Hippocampal formation (tissue), 2 donors: Measurements from ENCODE around the gene TADA2A.

Experiments
- DNase-seq, 2 donors: peaks; one replicate each; lab custom pipeline; 2025; lab: John Stamatoyannopoulos, UW

The TADA2A gene

GRCh38 chr17:37462492-37462891, 55.8 kb downstream of the TADA2A start:
- DNase-seq, result no peak

DNA sequence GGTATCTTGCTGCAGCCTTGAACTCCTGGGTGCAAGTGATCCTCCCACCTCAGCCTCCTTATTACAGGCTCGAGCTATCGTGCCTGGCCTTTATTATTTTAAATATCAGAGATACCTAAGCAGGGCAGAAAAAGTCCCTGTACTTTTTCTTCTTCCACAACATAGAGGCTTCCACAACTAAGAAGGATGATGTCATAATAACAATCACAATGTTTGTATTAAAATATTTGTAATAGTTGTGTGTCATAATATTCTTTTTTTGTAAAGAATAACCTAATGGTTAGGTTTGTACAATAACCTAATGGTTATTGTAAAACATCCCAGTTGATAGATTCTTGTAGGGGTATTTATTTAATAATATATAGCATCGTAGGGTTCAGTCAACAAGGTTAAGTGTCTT, 56.4 kb downstream of the TADA2A start:
- DNase-seq, result no peak

DNA sequence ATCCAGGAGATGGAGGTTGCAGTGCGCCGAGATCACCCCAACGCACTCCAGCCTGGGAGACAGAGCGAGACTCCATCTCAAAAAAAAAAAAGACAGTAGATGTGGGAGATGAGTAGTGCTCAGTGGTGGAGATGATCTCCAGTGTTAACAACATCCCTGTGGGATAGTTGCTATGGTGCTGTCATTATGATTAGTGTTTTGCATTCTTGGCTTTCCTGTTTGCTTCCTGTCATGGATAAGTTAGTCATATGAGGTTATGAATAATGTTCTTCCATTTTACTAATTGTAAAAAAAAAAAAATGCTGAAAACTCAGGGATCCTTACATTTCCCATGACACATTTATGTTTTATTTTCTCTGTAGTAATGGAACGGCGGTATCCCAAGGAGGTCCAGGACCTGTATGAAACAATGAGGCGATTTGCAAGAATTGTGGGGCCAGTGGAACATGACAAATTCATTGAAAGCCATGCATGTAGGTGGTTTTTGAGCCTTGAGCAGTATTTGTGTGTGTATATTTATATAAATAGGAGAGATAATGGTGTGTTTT, 58.5 kb downstream of the TADA2A start:
- no peak for DNase-seq

- no peak for DNase-seq
Measured at GRCh38 chr17:37466471-37466870, 59.8 kb downstream of the TADA2A start.

GRCh38 chr17:37470181-37470580, 63.5 kb downstream of the TADA2A start:
- DNase-seq, result no peak

- no peak for DNase-seq
Measured at GRCh38 chr17:37475731-37476420, 69.2 kb downstream of the TADA2A start.

- DNase-seq, result no peak
Measured at GRCh38 chr17:37476431-37477120, 69.9 kb downstream of the TADA2A start.

DNA sequence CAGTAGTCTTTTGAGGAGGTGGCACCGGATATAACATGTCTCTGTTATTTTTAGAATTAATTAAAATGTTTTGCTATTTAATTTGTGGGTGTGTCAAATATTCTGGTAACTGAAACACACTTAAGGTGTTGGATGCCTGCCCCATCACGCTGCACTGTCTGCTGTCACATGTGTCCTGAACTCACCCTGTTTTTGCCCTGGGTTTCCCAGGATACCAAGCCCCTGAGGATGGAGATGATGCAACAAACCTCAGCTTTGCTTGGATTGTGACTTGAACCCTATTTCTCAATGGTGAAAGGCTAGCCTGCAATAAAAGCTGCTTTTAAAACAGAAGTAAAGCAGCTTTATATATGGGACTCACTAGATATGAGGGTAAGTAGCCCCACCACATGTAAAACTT, 71.5 kb downstream of the TADA2A start:
- no peak for DNase-seq

- DNase-seq, result no peak
Measured at GRCh38 chr17:37479025-37479424, 72.3 kb downstream of the TADA2A start.

- no peak for DNase-seq
Measured at GRCh38 chr17:37480427-37480826, 73.7 kb downstream of the TADA2A start.

DNA sequence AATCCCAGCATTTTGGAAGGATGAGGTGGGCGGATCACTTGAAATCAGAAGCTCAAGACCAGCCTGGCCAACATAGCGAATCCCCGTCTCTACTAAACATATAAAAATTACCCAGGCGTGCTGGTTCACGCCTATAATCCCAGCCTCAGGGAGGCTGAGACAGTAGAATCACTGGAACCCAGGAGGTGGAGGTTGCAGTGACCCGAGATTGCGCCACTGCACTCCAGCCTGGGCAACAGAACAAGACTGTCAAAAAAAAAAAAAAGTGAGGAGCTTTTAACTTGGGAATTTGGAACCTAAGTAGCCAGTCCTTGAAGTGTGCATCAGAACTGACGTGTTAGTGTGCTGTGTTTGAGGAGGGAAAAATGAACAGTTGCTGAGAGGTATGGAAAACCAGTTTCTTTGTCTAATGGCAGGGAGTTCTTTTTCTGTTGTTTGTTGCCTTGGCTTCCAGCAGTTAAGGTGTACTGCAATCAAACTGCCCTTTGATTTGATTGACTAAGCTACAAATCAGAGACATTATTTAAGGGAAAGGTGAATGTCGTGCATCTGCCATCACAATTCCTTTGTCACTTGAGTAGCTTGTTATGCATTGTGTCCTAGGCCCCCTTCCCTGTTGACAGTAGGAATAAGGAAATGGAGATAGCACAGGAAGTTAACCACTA, 74.4 kb downstream of the TADA2A start:
- no peak for DNase-seq

DNA sequence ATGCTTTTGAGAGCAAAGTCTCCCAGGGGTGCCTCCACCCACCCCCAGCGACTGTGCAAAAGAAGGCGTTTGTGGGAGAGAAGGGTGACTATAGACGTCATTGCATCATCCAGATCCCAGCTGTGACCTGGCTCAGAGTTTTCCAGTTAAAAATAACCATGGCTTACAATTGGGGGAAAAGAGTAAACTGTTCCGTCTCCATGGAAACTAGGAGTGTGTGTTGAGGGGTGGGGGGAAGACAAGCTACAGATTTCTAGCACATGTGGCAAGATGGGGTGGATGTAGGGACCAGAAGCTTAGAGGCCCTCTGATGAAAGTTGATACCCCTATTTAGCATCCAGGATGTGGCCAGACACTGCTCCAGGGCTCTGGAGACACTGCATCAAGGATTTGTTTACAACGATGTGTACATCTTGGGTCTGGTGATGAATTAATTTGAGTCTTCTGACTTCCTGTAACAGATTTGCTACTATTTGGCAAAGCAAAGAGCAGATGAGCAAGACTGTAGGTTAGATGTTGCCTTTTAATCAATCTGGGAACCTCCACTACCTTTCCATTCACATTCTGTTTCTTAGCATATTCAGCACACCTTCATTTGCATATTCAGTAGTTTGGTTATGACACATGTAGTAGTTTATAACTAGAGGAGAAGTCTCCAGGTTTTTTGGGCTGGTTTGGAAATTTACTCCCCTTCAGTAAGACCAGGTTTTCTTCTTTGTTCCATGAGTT, 76.8 kb downstream of the TADA2A start:
- no peak for DNase-seq

DNA sequence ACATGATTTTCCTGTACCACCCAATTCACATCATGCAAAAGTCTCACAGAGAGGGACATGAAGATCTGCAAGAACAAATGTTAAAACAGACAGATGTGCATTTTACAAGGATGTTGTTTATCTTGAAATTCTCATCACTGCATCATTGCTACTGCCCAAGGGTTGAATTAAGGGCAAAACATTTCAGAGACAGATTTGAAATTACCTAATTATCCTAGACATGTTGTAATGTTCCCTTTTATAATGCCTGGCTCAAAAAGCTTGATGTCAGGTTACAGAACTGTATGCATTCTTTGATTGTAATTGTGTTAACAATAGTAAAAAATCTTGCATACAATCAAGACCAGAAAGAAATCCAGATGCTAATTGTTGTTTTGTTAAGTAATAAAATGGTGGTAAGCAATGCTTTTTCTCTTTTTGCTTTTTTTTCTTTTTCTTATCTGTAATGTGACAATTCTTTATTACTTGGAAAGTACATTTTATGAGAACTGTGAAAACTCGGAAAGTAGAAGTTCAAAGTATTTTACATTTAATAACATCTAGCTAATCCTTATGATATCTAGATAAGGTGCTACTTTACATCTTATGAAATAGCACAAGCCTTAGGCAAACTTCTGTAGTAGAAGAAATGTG, 79.4 kb downstream of the TADA2A start:
- no peak for DNase-seq

- peak in 1 of 2 donors; percentile 25 for DNase-seq
Measured at GRCh38 chr17:37488009-37488604, 81.4 kb downstream of the TADA2A start.

DNA sequence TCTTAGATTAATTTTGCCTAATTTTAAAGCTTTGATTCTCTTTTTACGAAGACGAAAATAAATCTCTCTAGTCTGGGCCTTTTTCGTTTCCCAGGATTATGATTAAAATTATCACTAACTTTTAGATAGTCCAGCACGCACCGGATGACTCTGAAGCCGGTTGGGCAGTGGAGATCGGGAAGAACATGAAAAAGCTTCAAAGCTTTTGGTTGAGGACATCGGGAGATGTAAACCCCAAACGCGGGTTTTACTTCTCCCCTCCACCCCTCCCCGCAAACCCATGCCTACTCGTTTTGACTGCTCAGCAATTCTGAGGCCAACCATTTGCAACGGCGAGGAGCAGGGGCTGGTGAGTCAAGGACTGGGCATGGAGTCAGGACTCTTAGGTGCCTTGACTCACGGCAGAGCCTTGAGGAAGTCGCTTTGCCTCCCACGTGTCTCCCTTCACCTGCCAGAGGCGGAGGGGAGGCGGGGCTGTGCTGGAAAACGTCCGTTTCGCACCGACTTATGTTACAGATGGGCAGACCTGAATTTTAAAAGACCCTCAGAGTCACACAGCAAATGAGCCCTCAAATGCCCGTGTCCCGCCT, 82.0 kb downstream of the TADA2A start:
- no peak for DNase-seq

DNA sequence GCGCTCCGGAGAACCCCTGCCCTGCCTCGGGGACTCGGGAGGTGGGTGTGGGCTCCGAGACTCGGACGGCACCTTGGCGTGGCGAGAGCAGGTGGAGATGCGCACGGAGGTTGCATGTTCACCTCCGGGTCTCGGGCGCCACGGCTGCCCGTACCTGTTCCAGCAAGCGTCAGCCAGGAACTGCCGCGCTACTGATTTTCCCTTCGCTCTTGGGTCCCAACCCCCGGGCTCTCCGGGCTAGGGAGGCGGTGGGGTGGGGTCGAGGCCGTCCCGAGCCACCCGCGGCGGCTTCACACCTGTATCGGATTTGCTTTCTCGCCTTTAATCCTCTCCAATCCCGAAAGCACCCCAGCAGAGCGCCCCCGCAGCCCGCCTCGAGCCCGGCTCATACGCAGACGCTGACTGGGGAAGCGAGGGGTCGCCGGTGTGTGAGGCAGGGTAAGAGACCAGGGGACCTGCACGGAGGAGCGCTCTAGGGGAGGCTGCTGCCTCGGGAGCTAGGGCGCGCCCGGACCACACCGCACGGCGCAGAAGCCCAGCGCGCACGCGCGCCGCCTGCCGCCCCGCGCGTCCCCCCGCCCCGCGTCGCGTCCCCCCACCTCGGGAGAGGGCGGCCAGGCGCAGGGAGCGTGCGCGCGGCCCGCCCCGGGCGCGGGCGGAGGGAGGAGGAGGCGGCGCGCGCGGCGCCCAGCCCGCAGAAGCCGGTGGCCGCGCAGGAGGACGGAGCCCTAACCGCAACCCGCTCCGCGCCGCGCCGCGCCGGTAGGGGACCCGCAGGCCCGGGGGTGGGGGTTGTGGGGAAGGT, 82.7 kb downstream of the TADA2A start, which contains the start of gene DUSP14:
Gene DUSP14, plus strand, starts transcription at position 695 of the 805 bp plus-strand sequence. CDS start 22,382 bp downstream, outside the sequence.
- DNase-seq, result peak; percentile 62 to 78

DNA sequence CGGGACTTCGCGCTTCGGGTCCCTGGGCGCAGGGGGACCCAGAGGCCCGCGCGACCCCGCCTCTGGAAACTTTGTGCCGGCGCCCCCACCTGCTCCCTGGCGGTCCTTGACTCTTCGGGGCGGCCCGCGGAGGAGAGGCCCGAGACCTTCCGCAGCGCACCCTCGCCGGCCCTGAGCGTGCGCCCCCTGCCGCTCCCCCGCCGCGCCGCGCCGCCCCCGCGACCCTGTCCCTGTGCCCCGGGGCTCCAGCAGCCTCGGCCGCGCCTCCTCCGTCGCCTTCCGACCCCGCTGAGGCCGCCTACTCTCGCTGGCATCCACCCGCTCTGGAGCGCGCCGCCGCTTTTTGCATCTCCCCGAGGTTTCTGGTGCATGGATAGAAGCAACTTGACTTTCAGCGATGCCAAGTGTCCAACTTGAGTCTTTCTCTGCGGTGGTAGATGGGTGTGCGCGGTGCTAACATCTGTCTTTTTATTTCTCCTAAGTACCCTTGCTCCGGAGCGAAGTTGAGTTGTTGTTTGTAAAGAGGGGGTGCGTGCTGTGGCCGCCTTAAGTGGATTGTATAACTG, 83.4 kb downstream of the TADA2A start:
- peak in 1 of 2 donors; percentile 48 for DNase-seq

DNA sequence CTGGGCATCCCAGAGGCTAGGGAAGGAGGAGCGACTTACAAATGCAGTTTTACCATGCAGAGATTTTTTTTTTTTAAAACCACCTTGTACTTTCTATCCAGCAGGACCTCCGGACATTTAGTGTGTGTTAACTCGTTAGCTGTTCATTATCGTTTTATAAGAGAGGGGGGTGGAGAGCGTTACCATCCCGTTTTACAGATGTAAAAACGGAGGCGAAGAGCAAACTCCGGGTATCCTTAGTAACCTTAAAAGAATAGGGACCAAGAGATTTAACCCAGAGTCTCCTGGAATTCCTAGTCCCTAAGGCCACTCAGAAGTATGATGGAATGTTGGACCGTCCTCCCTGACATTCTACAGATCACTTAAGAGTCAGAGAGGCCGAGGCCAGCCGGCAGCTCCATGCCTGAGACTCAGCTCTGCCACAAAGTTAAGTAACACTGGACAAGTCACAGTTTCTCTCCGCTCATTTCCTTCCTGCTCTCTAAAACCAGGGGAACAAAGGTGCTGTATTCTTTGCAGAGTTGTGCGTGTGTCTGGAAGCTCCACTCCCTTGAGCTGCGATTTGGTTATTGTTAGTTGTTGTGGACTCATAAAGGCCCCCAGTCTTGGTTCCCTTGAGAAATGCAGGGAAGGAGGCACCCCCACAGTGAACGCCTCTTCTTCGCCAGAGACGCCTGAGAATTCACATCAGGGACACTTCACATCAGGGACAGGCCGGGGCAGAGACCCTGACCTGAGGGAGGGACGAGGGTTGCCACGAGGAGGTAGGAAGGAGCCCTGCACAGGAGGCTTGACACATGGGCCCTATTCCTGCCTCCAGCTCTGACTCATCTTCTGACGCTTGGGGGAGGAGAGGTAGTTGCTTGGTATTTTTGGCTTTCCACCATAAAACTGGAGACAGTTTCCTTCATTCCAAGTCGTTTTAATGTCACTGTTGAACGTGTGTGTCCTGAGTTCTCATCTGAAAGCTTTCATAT, 84.2 kb downstream of the TADA2A start:
- DNase-seq, result no peak
